Measurements from ENCODE around the gene ZNF221. TPM values are rescaled to one million over a fixed set of nuclear protein-coding genes. Genes with fewer than 3 reads are reported as not detected.
A peak's percentile ranks its signal among the peaks of the same experiment; 100 is the strongest.

ZNF221 gene
- total and polyA plus RNA-seq, 9 of the 15 experiments (the other 6 are each of a cell fraction or from before 2014, with no cell fraction given) = 0.32 to 1.4 (median 0.45) TPM

DNA sequence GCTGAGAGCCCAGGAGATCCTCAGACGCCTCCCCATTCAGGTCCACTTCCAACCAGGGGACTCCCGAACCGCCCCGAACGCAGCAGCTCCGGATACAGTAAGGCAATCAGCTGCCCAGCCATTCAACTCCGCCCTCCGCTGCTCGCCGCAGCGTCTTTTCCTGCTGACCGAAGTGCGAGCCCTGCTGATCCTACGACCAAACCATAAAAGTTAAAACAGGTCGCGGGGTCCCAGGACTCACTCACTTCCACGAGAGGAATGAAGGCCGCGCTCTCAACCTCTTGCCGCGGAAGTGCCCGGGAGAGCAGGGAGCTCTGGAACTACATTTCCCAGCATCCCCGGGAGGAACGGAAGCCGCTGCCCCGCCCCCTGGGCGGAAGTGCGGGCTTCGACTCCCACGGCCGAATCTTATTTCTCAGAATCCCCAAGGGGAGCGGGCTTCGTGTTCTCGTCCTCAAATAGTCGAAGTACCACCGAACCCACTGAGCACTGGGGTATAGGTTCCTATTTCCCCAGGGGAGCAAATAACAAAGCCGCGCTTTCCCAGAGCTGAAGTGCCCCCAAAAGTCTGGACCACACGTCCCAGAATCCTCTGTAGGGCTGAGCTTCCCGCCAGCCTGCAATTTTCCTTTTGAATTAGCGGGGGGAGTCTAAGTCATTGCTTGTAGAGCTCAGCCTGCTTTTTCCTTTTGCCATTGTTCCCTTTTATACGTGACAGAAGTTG, 15.9 kb upstream of the ZNF221 start, which contains the start of gene ZNF45 (continued):
- TF ChIP-seq ZNF668 (CRISPR knock-in tag; IDR thresholded peaks at IDR 0.05) (no peak), NBN (IDR thresholded peaks at IDR 0.05; ENCODE audit: low read depth) (no peak), ZNF184 (CRISPR knock-in tag; IDR thresholded peaks at IDR 0.05) (no peak), ZNF696 (CRISPR knock-in tag; conservative IDR thresholded peaks at IDR 0.05) (no peak), ZNF41 (CRISPR knock-in tag; conservative IDR thresholded peaks at IDR 0.05) (no peak), ZNF444 (CRISPR knock-in tag; IDR thresholded peaks at IDR 0.05) (no peak), NRF1 (conservative IDR thresholded peaks at IDR 0.05 in 1 of 2, IDR thresholded peaks at IDR 0.05 in 1 of 2) (peak in 1 of 2 experiments; percentile 31; a peak in 2 of 4 replicates), ZSCAN32 (CRISPR knock-in tag; IDR thresholded peaks at IDR 0.05) (no peak)
- TF ChIP-seq, protein P1, sequence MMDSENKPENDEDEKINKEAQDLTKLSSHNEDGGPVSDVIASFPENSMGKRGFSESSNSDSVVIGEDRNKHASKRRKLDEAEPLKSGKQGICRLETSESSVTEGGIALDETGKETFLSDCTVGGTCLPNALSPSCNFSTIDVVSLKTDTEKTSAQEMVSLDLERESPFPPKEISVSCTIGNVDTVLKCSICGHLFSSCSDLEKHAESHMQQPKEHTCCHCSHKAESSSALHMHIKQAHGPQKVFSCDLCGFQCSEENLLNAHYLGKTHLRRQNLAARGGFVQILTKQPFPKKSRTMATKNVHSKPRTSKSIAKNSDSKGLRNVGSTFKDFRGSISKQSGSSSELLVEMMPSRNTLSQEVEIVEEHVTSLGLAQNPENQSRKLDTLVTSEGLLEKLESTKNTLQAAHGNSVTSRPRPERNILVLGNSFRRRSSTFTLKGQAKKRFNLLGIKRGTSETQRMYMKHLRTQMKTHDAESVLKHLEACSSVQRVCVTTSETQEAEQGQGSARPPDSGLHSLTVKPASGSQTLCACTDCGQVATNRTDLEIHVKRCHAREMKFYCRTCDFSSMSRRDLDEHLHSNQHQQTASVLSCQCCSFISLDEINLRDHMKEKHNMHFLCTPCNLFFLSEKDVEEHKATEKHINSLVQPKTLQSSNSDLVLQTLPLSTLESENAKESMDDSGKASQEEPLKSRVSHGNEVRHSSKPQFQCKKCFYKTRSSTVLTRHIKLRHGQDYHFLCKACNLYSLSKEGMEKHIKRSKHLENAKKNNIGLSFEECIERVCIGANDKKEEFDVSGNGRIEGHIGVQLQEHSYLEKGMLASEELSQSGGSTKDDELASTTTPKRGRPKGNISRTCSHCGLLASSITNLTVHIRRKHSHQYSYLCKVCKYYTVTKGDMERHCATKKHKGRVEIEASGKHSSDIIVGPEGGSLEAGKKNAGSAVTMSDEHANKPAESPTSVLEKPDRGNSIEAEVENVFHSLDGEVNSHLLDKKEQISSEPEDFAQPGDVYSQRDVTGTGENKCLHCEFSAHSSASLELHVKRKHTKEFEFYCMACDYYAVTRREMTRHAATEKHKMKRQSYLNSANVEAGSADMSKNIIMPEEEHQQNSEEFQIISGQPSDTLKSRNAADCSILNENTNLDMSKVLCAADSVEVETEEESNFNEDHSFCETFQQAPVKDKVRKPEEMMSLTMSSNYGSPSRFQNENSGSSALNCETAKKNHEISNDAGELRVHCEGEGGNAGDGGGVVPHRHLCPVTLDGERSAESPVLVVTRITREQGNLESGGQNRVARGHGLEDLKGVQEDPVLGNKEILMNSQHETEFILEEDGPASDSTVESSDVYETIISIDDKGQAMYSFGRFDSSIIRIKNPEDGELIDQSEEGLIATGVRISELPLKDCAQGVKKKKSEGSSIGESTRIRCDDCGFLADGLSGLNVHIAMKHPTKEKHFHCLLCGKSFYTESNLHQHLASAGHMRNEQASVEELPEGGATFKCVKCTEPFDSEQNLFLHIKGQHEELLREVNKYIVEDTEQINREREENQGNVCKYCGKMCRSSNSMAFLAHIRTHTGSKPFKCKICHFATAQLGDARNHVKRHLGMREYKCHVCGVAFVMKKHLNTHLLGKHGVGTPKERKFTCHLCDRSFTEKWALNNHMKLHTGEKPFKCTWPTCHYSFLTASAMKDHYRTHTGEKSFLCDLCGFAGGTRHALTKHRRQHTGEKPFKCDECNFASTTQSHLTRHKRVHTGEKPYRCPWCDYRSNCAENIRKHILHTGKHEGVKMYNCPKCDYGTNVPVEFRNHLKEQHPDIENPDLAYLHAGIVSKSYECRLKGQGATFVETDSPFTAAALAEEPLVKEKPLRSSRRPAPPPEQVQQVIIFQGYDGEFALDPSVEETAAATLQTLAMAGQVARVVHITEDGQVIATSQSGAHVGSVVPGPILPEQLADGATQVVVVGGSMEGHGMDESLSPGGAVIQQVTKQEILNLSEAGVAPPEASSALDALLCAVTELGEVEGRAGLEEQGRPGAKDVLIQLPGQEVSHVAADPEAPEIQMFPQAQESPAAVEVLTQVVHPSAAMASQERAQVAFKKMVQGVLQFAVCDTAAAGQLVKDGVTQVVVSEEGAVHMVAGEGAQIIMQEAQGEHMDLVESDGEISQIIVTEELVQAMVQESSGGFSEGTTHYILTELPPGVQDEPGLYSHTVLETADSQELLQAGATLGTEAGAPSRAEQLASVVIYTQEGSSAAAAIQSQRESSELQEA (IDR thresholded peaks at IDR 0.05; ENCODE audit: low read depth) = no peak
- TF ChIP-seq, protein P2, sequence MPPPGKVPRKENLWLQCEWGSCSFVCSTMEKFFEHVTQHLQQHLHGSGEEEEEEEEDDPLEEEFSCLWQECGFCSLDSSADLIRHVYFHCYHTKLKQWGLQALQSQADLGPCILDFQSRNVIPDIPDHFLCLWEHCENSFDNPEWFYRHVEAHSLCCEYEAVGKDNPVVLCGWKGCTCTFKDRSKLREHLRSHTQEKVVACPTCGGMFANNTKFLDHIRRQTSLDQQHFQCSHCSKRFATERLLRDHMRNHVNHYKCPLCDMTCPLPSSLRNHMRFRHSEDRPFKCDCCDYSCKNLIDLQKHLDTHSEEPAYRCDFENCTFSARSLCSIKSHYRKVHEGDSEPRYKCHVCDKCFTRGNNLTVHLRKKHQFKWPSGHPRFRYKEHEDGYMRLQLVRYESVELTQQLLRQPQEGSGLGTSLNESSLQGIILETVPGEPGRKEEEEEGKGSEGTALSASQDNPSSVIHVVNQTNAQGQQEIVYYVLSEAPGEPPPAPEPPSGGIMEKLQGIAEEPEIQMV (tag; conservative IDR thresholded peaks at IDR 0.05; ENCODE audit: low read depth) = no peak
- TF ChIP-seq, protein P3, sequence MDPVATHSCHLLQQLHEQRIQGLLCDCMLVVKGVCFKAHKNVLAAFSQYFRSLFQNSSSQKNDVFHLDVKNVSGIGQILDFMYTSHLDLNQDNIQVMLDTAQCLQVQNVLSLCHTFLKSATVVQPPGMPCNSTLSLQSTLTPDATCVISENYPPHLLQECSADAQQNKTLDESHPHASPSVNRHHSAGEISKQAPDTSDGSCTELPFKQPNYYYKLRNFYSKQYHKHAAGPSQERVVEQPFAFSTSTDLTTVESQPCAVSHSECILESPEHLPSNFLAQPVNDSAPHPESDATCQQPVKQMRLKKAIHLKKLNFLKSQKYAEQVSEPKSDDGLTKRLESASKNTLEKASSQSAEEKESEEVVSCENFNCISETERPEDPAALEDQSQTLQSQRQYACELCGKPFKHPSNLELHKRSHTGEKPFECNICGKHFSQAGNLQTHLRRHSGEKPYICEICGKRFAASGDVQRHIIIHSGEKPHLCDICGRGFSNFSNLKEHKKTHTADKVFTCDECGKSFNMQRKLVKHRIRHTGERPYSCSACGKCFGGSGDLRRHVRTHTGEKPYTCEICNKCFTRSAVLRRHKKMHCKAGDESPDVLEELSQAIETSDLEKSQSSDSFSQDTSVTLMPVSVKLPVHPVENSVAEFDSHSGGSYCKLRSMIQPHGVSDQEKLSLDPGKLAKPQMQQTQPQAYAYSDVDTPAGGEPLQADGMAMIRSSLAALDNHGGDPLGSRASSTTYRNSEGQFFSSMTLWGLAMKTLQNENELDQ (CRISPR knock-in tag; IDR thresholded peaks at IDR 0.05; ENCODE audit: borderline replicate concordance) = no peak
- TF ChIP-seq, protein P4, sequence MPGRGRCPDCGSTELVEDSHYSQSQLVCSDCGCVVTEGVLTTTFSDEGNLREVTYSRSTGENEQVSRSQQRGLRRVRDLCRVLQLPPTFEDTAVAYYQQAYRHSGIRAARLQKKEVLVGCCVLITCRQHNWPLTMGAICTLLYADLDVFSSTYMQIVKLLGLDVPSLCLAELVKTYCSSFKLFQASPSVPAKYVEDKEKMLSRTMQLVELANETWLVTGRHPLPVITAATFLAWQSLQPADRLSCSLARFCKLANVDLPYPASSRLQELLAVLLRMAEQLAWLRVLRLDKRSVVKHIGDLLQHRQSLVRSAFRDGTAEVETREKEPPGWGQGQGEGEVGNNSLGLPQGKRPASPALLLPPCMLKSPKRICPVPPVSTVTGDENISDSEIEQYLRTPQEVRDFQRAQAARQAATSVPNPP (IDR thresholded peaks at IDR 0.05; ENCODE audit: borderline replicate concordance, insufficient read depth, insufficient read length) = no peak
